Aorta (tissue), 5 donors: ENCODE measurements around the gene ERGIC1. TPM values are rescaled to one million over a fixed set of nuclear protein-coding genes. Genes with fewer than 3 reads are reported as not detected.

Experiments
- ATAC-seq: fragments of 200-7000 bp; cut with Tn5 transposase; one replicate; pipeline ENCODE4 v1.9.1; 2022; ENCODE audit warnings: moderate library complexity; ENCODE audit not compliant: low FRiP score
- DNase-seq, 2 donors: peaks; one replicate each; pipeline ENCODE4 v3.0.0-alpha.2; 2020
- H3K27ac ChIP-seq, 2 donors: one replicate each; pipeline ENCODE4 v1.5.1; 2013; ENCODE audit warnings: low read length in 2 of 2, mild to moderate bottlenecking in 2 of 2, moderate library complexity in 2 of 2, control low read depth in 1 of 2, inconsistent platforms in 1 of 2, low read depth in 1 of 2
- H3K27me3 ChIP-seq, 2 donors: one replicate each; pipeline ENCODE4 v1.6.1; 2013; ENCODE audit warnings: control low read depth in 1 of 2, low read length in 1 of 2, mild to moderate bottlenecking in 1 of 2, moderate library complexity in 1 of 2; ENCODE audit not compliant: insufficient read depth in 2 of 2, control insufficient read depth in 1 of 2
- H3K36me3 ChIP-seq, 2 donors: one replicate each; pipeline ENCODE4 v1.6.1; 2013; ENCODE audit warnings: control low read depth in 1 of 2, low read length in 1 of 2, mild to moderate bottlenecking in 1 of 2; ENCODE audit not compliant: insufficient read depth in 2 of 2, control insufficient read depth in 1 of 2
- H3K4me1 ChIP-seq, 2 donors: one replicate each; pipeline ENCODE4 v1.6.1; 2013; ENCODE audit warnings: low read length in 2 of 2, control low read depth in 1 of 2, mild to moderate bottlenecking in 1 of 2, moderate library complexity in 1 of 2; ENCODE audit not compliant: insufficient read depth in 2 of 2, control insufficient read depth in 1 of 2
- H3K4me3 ChIP-seq, 2 donors: one replicate each; pipeline ENCODE4 v1.5.1; 2013; ENCODE audit warnings: low read length in 2 of 2, control low read depth in 1 of 2, mild to moderate bottlenecking in 1 of 2
- H3K9me3 ChIP-seq: one replicate; pipeline ENCODE4 v1.6.1; 2013; ENCODE audit warnings: mild to moderate bottlenecking, low read length; ENCODE audit not compliant: control insufficient read depth
- WGBS, 2 donors: extraction: QIAGEN DNeasy Blood & Tissue Kit; methylation state at CpG; one replicate each; pipeline ENCODE4 v1.1.7; 2013; 5-methylcytosine and 5-hydroxymethylcytosine counted together
- intact Hi-C, 2 donors: fragments of 100-400 bp; cut with DNase I; formaldehyde crosslinking; loops; one replicate each; pipeline versions ENCODE4 v1.14.2 to v1.15.0; 2022
- polyA plus RNA-seq, 2 donors: library from polyadenylated mRNA; stranded (reverse); fragments of 200-250 nt; gene quantifications; one replicate each; pipeline ENCODE4 v1.2.3, GENCODE V29; 2013
- total RNA-seq, 2 donors: library from RNA; stranded (reverse); fragmentation: NEBNext Ultra II Directional; extraction: Animal tissue kit (Norgen Biotek cat#: 25700); gene quantifications; one replicate each; pipeline ENCODE4 v1.2.1, GENCODE V29; 2021
- donor health status: healthy with polysubstance abuse.
- donor health status: Bipolar disorder and iron deficiency.
- donor health status: DM: no; HTN: no; CAD: no.
- donor health status: DM: no; HTN: no; CAD: no.
- donor health status: DM: yes; HTN: yes; CAD: no.

ERGIC1 gene
- total and polyA plus RNA-seq, 4 donors = 122 to 170 (median 130) TPM

DNA sequence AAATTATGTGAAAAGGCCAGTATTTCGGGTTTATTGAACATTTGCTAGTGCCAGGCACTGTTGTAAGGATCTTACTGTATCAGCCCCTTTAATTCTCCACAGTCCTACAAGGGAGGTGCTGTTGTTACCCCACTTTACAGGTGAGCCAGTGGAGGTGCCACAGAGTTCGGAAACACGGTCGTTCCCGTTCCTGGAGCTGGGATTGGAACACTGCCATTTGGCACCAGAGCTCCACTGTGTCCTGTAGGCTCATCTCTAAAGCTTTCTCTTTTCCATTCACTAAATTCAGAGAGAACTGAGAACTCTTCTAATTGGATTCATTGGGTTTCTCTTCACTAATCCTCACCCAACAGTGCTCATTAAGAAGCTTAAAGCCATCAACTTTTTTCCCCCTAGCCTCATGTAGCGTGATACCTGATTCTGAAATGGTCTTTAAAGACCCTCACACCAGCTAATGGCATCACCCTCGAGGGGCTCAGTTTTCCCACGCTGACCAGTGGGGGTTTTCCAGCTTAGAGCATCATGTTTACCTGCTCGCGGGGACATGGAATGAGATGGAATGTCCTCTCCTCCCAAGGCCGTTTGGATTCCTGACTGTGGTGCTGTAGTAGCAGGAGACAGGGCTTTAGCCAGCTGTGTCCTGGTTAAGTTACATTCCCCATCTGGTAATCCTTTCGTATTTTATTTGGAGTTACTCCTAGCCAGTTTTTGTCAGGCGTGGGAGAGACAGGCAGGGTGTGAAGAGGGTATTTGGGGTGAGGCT lies 5.8 kb downstream of the ERGIC1 start:
- Histone ChIP-seq H3K36me3 (no peaks in the 10 kb centered on the region), H3K4me1 (peaks cover 0 to 6% of the 10 kb centered on the region in 2 donors), H3K27me3 (no peaks in the 10 kb centered on the region), H3K27ac (peak overlapping the region; percentile 64 to 83), H3K4me3 (no peak overlapping the region), H3K9me3 (no peaks in the 10 kb centered on the region)
- WGBS, 2 donors = 22 to 23% methylated on average over 13 of the region's 13 CpGs
- intact Hi-C loops = no loop called here
- ATAC-seq = no peak
- DNase-seq = peak in 1 of 2 donors; percentile 35

DNA sequence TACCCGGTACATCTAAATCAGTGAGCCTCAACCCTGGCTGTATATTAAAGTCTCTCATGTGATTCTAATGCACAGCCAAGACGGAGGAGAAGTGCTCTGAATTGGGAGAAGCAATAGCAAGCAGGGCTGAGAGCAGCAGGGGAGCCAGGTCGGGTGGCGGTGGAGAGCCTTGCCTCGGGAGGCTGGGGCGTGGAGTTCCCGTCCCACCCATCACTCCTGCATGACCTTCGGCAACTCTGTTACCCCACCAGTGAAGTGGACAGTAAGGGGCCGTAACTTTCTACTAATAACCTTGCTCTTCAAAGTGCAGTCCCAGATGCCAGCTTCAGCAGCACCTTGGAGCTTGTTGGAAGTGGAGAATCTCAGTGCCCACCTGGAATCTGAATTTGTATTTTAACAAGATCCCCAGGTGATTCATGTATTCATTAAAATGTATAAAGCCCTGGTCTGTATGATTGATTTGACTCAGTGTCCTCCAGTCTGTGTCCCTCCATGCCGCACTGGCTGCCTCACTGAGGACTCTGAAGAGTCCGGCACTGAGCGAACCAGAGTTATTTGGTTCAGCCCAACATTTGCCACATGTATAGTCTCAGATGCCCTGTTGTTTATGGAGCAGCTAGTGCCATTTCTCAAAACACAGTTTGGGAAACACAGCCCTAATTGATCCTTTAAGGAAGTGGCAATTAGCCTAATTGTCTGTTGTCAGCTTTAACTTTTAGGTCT lies 6.5 kb downstream of the ERGIC1 start:
- no peak for ATAC-seq
- Histone ChIP-seq H3K9me3 (no peaks in the 10 kb centered on the region), H3K27me3 (no peaks in the 10 kb centered on the region), H3K4me1 (peaks cover 0 to 6% of the 10 kb centered on the region in 2 donors), H3K36me3 (no peaks in the 10 kb centered on the region), H3K27ac (peak overlapping the region; percentile 64 to 83), H3K4me3 (no peak overlapping the region)
- intact Hi-C loops = no loop called here
- no peak for DNase-seq
- WGBS, 2 donors = 35 to 37% methylated on average over 12 of the region's 12 CpGs

DNA sequence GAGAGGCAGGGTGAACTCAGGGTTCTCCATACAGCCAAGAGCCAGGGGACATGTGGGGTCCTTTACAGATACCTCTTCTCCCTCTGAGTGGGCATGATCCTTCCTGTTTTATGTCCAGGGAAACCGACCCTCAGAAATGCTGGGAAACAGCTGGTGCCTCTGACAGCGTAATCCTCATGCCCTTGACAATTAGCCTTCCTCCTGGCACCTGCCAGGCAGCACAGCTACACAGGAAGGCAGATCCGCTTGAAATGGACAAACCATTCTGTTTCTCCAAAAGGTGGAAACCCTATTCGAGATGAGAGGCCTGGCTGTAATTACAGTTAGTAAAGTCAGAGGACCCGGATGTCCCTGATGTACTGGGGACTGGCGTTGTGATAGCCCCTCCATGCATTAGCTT lies 7.2 kb downstream of the ERGIC1 start:
- Histone ChIP-seq H3K27me3 (no peaks in the 10 kb centered on the region), H3K9me3 (no peaks in the 10 kb centered on the region), H3K36me3 (no peaks in the 10 kb centered on the region), H3K4me3 (no peak overlapping the region), H3K4me1 (peaks cover 0 to 6% of the 10 kb centered on the region in 2 donors), H3K27ac (peak overlapping the region in 1 of 2 donors; percentile 38)
- ATAC-seq (no peak), DNase-seq (no peak)
- WGBS, 2 donors = 67 to 79% methylated on average over 6 of the region's 6 CpGs
- intact Hi-C loops = no loop called here

DNA sequence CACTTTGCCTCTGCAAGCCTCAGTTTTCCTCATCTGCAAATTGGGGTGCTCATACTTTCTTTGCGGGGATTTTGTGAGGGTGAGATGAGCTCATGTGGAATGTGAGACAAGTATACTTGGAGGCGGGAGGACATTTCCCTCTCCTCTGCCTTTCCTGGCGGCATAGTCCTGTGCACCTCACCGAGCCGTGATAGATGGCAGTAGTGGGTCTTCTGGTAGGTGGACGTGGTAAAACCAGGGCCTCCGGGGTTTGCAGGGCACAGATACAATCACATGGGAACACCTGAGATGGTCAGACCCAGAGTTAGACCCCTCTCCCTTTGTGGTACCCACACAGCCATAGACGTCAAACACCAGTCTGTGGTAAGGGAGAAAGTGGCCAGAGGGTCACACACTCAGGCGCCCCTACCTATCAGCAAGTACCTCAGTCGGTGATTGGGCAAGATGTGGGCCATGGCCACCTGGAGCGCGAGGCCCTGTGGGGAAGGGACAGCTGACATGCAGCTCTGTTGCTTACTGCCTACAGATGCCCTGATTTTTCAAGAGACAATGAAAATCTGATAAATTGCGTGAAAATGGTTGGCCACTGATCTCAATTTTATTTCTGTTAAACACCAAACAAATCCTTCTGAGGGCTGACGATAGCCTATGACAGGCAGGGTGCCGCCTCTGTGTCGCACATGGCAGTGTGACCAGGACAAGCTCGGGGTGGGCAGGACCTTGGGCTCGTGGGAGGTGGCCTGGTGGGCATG lies 9.9 kb downstream of the ERGIC1 start:
- ATAC-seq (no peak), DNase-seq (no peak)
- WGBS, 2 donors = 86 to 91% methylated on average over 18 of the region's 18 CpGs
- Histone ChIP-seq H3K36me3 (no peaks in the 10 kb centered on the region), H3K4me1 (no peaks in the 10 kb centered on the region), H3K9me3 (no peaks in the 10 kb centered on the region), H3K27ac (no peak overlapping the region), H3K27me3 (no peaks in the 10 kb centered on the region), H3K4me3 (no peak overlapping the region)
- intact Hi-C loops = no loop called here

DNA sequence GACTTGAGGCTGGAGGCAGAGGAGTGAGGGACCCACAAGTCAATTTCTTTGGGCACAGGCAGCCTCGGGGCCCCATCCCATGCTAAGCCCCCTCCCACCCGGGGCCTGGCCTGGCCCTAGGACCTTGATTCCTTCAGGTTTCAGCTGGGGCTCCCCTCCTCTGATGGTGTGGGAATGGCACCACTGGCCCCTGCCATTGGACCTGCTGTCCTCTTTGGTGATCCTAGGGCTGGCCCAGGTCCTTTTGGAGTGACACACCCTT lies 10.5 kb downstream of the ERGIC1 start:
- Histone ChIP-seq H3K36me3 (no peaks in the 10 kb centered on the region), H3K27me3 (no peaks in the 10 kb centered on the region), H3K9me3 (no peaks in the 10 kb centered on the region), H3K27ac (no peak overlapping the region), H3K4me1 (no peaks in the 10 kb centered on the region), H3K4me3 (no peak overlapping the region)
- DNase-seq = peak in 1 of 2 donors; percentile 74
- WGBS, 2 donors = 69 to 91% methylated on average over 2 of the region's 2 CpGs
- intact Hi-C loops = no loop called here
- ATAC-seq = no peak

DNA sequence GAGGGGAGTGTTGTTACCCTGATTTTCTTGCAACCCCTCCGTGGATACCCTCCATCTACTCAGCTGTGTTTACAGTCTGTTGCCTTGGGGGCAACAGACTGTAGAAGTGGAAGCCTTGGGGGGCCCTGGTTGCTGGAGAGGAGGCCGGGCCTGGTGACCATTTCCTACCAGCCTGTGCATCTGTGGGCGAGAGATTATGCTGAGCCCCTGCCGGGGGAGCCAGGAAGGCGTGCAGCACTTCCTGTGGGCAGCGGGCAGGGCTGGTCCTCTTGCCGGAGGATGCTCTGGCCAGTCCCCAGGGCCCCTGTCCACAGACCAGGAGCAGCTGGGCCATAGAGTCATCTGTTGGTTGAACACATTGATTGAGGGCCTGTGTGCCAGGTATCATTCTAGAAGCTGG lies 11.1 kb downstream of the ERGIC1 start:
- H3K4me3 ChIP-seq = no peak overlapping the region
- intact Hi-C loops = no loop called here
- DNase-seq (no peak), ATAC-seq (no peak)
- 85 to 87% methylated on average over 7 of the region's 7 CpGs for WGBS, 2 donors
- H3K27ac ChIP-seq = no peak overlapping the region
- no peaks in the 10 kb centered on the region for H3K36me3 ChIP-seq
- no peaks in the 10 kb centered on the region for H3K9me3 ChIP-seq
- H3K27me3 ChIP-seq = no peaks in the 10 kb centered on the region
- H3K4me1 ChIP-seq = no peaks in the 10 kb centered on the region

DNA sequence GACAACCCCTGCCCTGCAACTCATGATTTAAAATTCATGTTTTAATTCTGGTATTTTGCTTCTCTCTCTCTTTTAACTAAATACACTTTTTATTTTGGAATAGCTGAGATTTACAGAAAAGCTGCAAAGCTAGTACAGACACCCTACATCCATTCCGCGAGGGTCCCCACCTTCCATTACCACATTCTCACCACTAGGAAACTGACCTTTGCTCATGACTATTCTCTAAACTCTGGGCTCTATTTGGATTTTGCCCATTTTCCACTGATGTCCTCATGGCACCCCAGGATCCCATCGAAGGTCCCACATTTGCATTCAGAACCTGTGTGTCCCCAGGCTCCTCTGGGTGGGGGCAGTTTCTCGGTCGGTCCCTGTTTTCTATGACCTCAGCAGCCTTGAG lies 11.5 kb downstream of the ERGIC1 start:
- intact Hi-C loops = no loop called here
- no peaks in the 10 kb centered on the region for H3K4me1 ChIP-seq
- H3K36me3 ChIP-seq = no peaks in the 10 kb centered on the region
- WGBS, 2 donors = 89 to 91% methylated on average over 5 of the region's 5 CpGs
- ATAC-seq (no peak), DNase-seq (no peak)
- no peaks in the 10 kb centered on the region for H3K9me3 ChIP-seq
- H3K27me3 ChIP-seq = no peaks in the 10 kb centered on the region
- no peak overlapping the region for H3K4me3 ChIP-seq
- no peak overlapping the region for H3K27ac ChIP-seq

DNA sequence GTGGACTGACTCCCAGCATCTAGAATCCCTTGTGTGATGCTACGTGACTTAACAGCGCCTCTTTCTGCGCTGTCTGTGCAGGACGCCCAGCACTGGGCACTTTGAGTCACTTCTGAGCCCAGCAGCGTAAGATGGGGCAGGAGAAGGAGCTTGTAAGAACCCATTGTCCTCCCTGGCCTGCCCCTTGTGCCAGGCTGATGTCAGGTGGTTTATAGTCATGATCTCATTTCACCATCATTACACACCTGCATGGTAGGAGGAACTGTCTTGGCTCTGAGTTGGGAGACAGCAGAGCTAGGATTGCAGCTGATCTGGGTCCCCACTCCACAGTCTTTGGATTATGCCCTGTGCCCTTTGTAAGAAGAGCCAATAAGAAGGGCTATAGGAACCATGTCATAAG lies 12.2 kb downstream of the ERGIC1 start:
- WGBS, 2 donors = 96 to 98% methylated on average over 5 of the region's 5 CpGs
- Histone ChIP-seq H3K27me3 (no peaks in the 10 kb centered on the region), H3K27ac (no peak overlapping the region), H3K4me3 (no peak overlapping the region), H3K36me3 (no peaks in the 10 kb centered on the region), H3K9me3 (no peaks in the 10 kb centered on the region), H3K4me1 (no peaks in the 10 kb centered on the region)
- ATAC-seq = no peak
- DNase-seq = peak in 1 of 2 donors; percentile 13
- intact Hi-C loops = no loop called here
